ENCODE data around the gene ACADS.

Gene ACADS, protein sequence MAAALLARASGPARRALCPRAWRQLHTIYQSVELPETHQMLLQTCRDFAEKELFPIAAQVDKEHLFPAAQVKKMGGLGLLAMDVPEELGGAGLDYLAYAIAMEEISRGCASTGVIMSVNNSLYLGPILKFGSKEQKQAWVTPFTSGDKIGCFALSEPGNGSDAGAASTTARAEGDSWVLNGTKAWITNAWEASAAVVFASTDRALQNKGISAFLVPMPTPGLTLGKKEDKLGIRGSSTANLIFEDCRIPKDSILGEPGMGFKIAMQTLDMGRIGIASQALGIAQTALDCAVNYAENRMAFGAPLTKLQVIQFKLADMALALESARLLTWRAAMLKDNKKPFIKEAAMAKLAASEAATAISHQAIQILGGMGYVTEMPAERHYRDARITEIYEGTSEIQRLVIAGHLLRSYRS

DNA sequence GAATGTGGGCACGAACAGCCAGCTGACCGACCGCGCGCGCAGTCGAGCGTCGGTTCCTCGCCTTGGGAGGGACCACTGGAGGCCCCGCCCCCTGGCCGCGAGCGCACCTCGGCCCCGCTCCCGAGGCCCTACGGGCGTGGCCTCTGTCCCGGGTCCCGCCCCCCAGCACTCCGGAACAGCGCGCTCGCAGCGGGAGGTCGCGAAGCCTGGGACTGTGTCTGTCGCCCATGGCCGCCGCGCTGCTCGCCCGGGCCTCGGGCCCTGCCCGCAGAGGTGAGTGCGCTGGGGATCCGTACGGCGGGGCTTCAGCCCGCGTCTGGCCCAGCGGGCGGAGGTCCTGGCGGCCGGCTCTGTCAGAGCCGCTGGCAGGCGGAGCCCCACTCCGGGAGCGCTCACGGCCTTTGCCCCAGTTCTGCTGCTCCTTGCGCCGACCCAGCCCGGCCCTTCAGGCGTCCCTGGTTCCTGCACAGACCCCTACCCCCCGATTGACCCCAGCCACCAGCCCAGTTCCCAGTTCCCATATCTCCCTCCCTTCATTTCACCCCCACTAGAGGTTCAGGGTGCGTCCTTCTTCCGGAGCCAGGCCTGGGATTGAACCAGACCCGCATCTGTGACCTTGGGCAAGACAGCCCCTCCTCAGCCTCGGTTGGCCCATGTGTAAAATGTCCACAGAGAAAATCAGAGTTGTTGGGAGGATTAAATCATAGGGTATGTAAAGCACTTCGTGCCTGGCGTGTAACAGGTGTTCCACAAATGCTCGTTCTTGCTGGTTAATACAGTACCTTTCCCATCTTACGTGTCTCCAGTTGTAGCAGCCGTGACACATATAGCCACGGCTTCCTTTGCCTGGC lies at the start of gene ACADS:
TSS of gene ACADS (plus strand) at position 168 of the 851 bp plus-strand sequence. CDS start at position 228, 60 bp downstream.
- no peak for DNase-seq

DNA sequence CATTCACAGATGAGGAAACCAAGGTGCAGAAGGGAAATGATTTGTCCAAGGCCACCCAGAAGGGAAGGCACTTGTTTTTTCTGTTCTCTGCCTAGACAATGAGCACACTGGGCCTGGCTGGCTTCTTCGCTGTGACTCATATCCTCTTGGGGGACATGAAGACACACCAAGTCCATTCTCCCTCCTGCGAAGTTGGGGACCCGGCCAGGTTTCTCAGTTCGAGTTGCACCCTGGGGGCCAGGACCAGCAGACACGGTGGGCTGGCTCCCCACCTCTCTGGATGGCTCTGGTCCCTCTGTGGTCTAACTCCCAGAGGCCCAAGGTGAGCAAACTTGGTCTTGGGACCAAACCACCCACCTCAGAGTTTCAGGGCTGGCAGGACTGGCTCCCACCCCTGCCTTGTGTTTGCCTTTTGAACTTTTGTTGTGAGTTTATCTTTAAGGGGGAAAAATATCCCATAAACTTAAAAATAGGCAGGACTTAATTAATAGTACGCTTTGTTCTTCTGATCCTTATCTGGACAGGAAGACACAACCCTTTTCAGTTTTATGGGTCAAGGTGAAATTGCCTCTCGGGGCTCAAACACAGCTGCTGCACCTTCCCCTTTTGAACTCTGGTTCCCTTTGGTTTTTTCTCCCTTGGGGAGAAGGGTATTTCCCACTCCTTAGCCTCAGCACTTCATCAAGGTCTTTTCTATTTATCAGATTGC lies 47.7 kb upstream of the ACADS start:
- no peak for DNase-seq

DNA sequence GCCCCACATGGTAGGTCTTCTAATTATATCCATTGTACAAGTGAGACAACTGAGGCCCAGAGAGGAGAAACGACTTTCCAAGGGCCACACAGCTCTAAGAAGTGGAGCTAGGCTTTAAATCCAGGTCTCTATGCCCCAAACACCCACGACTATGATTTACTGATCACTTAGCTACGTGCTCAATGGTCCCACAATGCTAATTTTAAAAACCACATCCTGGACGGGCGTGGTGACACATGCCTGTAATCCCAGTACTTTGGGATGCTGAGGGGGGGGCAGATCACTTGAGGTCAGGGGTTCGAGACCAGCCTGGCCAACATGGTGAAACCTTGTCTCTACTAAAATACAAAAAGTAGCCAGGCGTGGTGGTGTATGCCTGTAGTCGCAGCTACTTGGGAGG lies 47.1 kb upstream of the ACADS start:
- no peak for DNase-seq

DNA sequence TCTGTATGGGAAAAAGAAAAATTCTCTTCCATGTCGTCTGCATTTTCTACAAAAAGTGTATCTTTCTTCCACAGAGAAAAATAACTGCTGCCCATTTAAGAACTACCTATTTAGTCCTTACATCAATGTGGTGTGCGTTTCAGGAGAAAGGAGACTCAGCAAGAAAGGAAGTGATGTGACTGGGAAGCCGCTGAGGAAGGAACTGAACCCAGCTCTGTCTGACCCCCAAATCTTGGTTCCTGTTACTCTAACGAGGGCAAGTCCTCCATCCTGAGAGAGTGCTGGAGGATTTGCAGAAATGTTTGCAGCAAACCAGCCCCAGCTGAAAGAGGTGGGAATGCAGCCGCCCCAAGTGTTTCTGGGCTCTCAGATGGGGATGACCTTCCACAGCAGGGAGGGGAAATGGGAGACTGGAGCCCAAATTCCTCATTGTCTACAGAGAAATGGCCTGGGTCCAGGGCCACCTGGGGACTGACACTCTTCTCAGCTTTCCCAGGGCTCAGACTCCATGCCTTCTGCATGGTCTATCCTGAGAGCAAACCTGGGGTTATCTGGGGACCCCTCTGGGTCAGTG lies 45.4 kb upstream of the ACADS start:
- DNase-seq, result no peak

DNA sequence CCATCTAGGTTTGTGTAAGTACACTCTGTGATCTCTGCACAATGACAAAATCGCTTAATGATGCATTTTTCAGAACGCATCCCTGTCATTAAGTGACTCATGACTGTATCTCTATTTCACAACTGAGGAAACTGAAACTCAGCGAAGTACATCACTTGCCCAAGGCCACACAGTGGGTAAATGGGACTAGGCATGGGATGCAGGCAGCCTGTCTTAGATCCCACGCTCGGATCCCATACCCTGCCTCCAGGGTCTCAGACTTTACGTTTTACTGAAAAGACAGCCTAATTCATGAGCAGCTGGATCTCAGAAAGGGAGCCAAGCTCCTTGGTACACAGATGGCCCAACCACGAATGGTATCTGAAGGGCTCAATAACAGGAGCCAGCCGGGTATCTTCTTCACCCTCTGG lies 41.1 kb upstream of the ACADS start:
- DNase-seq, result no peak

DNA sequence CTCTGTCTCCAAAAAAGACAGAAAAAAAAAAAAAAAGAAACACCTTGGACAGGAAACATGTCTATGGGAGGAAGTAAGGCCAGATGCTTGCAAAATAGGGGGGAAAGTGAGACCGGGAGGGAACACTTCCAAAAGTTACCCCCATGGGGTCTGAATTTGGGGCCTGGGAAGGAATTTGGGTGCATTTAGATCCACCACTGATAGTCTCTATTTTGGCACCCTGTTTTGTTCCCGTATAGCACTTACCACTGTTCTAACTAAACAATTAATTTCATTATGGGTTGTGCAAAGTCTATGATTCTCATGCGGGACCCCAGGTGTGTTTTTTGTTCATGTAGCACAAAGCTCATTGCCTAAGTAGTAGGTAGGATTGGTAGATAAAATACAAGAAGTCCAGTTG lies 40.1 kb upstream of the ACADS start:
- no peak for DNase-seq

DNA sequence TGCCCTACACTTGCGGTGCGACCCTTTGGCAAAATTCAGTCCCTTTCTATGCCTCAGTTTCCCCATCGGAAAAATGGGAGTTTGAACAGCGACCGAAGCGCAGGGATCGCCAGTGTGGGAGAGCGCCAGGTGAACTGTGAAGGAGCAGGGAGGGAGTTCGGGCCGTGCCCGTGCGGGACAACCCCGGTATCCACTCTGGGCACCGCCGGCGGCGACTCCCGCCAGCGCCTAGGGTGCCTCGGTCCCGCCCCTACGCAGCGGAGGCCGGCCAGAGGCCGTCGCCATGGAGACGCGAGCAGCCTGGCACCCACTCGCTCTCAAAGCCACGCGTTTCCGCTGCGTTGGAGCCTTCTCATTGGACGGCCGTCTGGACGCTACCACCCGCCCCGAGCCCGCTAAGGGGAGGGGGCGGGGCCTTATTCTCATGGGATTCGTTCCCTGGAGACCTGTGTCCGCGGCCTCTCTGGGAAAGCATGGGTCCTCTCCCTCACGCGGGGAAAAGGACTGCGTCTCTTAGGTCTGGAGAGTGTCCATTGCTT lies 39.4 kb upstream of the ACADS start:
- peak; percentile 56 for DNase-seq

DNA sequence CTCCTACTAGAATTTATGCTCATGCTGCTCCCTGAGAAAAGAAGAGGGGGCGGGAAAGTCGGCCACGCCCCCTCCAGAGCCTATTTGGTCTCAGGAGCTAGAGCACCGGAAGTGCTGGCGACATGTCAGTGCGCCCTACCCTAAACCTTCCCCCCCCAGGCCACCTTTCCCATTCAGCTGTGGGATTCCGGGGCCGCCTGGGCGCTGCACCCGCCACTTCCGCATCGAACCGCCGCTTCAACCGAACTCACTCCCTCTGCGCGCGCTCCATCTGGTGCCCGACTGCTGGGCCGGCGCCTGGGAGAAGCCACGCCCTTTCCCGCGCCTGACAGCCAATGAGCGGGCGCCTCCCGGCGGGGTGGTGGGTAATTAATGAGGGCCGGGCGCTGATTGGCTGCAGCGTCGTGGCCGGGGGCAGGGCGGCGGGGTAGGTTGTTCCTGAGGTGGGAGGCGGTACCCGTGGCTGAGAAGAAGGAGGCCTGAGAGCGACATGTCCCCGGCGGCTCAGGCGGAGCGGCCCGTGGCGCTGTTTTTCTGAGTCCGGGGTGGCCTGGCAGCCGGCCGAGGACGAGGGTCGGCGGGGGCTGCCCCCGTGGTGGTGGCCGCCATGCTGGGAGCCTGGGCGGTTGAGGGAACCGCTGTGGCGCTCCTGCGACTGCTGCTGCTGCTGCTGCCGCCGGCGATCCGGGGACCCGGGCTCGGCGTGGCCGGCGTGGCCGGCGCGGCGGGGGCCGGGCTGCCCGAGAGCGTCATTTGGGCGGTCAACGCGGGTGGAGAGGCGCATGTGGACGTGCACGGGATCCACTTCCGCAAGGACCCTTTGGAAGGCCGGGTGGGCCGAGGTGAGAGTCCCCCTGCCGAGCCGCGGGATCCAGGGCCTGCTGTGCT lies 38.7 kb upstream of the ACADS start, which contains the start of gene MLEC:
TSS of gene MLEC (plus strand) at position 460 of the 888 bp plus-strand sequence. CDS start at position 608, 148 bp downstream.
- DNase-seq, result peak; percentile 55

DNA sequence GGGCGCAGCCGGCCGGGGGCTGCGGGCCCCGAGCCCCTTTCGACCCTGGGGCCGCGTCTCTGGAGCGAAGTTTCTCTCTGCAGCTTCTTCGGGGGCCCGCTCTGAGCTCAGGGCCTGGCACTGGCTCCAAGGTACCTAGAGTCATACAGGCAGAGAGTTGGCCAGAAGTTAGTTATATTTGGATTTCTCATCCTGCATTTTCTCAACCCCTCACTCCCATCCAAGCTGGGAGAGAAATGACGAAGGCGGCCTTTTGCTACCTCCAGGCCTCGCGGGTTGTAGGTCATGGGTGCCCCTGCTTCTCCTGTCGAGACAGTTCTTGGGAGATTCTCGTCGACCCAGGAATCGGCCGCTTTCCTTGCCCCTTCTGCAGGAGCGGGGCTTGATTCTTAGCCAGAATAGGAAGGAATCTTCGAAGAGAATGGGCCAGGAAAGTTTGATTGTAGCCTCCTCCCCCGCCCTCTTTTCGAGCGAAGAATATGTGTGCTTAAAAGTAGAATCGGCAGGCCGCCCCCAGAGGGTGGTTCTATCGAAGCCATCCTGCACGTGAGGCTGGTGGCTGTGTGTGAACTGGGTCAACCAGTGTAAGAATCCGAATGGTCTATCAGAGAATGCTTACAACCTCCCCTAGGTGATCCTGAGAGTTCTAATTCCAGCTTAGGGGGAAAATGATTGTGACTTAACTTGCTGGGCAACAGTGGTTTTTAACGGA lies 37.9 kb upstream of the ACADS start:
- no peak for DNase-seq

DNA sequence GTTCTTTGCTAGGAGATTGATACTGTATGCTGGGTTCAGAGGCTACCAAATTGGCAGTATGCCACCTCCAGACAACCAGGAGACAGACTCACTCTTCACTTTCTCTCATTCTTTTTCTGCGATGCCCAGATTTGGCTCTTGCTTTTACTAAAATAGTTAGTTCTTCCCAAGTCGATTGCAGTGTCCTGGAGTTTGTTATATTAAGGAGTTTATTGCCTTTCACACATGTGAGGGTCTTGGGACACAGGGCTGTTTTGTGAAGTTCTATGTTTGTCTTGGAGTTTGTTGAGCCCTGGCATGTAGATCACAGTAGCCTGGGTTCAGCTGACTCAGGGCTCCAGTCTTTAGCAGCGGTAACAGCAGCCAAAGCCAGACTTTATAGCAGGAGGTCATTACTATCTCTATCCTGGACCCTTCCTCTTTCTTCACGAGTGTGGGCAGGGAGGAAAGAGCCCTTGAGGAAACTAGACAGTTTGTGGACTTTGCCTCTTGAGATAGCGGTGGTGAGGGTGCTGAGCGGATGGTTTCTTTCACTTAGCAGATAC lies 37.0 kb upstream of the ACADS start:
- DNase-seq, result no peak

DNA sequence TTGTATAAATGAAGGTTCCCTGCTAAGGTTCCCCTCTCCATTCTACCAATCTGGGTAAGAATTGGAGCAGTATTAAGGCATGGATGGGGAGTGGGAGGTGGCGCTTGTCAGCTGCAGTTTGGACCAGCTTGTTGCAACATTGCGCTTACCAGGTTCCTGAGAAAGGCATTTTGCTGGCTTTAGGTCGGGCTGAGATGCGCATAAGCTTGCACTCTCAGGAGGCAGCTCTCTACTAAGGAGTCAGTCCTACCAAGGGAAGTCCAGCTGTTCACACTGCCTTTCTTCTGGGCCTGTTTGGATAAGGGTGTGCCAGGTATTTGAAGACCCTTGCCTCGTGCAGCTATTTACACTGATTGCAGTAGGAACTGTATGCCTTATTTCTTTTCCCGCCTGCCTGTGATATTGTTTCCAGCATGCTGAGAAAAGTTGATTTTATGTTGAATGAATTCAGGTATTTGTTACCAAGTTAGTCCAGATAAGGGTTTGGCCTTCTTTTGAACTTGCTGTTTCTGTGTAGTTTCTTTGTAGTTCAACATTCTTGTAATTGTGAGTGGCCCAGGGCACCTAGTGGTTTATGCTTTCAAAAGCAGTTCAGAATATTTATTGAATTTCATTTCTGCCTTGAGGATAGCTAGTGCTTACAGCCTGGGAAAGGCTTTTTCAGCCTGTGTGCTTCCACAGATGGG lies 36.1 kb upstream of the ACADS start:
- no peak for DNase-seq

DNA sequence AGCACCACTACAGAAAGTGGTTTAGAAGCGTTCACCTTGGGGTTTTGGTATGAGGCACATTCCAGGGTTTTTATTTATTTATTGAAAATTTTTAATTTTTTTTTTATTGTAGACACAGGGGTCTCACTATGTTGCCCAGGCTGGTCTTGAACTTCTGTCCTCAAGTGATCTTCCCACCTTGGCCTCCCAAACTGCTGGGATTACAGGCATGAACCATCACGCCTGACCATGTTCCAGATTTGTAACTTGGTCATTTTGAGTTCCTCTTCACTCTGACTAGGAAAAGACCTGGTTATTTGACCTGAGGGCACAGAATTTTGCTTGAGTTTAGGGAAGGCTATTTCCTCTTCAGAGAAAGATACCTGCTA lies 35.6 kb upstream of the ACADS start:
- DNase-seq, result no peak

DNA sequence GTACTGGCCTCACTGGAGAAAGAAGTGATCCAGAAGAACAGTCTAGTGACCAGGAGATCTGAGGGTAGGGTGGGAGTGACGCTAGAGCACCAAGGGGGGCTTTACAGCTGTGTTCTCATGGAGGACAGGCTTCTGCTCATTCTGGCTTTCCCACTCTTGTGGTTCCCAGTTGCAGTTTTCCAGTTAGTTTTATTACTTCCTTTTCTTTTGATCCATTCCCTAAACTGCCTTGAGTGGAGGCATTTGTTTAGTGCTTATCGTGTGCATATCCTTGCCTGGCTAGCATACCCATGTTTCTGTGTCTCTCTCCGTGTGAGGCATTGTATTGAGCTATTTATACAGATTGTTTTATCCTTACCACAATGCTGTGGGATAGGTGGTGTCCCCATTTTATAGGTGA lies 34.6 kb upstream of the ACADS start:
- no peak for DNase-seq

DNA sequence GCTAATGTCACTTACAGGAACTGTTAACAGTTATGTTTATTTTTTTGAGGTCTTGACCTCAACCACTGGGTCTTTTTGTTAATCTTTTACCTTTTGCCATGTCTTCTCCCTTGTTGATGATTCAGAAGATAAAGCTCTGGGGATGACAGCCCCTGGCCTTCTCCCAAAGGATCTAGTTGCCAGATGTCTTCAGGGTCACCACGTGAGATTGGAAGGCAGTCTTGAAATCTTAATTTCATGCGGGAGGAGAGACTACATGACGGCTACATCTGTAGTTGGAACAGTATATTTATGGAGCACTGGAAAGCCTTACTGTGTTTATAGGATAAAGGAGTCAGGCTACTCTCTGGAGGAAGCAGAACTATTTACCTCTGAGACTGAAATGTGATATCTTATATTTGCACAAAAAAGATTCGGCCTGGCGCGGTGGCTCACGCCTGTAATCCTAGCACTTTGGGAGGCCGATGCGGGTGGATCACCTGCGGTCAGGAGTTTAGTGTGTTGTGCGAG lies 33.0 kb upstream of the ACADS start:
- no peak for DNase-seq

DNA sequence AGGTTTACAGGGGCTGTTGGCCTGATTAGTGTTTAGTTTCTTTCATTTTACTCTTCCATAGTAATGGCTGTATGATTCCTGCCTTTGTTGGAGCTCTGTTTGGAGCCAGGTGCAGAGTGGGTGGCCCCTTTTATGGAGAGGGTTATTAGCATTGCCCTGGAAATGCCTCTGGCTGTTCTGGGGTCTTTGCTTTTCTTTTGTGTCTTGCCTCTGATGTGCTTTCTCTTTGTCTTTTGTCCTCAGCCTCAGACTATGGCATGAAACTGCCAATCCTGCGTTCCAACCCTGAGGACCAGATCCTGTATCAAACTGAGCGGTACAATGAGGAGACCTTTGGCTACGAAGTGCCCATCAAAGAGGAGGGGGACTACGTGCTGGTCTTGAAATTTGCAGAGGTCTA lies 31.8 kb upstream of the ACADS start:
- no peak for DNase-seq

DNA sequence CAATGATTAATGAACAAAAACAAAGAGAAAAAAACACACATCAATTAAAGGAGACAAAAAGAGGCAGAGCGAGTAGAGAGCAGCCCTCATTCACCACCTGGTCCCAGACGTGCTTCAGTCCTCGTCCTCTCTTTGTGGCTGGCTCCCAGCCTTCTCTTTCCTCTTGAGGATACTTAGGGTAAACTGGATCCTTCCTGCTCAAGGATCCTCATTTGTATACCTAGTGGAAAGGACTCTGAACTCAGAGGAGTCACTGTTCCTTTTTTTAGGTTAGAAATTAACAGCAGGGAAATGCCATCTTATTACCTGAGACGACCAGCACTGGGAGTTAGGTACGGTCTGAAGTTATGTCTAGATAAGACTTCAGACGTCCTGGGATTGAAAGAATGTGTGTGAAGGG lies 29.0 kb upstream of the ACADS start:
- DNase-seq, result no peak

DNA sequence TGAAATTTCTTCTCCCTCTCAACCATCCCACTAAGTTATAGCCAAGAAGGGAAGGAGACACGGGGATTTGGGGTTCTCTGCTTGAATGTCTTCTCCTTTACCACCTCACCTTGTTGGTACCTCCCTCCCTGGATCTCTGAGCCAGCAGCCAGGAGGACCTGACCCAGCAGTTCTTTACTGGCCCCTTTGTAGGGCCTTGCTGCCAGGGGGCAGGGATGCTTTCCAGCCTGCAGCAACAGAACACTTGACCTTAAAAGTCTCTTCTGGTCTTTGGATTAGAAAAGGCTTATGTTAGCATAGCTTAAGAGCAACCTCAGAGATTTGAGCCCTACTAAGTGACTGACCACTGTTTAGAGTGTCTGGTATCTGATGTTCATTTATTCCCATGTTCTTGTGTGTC lies 28.3 kb upstream of the ACADS start:
- no peak for DNase-seq

DNA sequence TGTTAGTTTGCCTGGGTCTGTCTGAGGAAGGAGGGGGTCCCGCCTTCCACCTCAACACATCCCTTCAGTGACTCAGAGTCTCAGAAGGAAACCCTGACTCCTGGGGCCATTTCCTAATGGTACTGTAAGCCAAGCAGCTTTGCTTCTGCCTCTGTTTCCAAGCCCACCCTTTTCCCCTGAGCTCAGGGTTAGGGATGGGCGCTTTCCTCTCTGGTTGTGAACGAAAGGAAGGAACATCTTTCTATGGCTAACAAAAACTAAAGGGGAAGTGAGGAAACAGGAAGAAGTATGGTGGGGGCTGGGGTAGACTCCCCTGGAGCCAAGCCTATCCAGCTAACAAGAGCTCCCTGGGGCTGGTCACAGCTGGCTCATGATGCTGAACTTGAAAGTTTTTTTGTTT lies 27.0 kb upstream of the ACADS start:
- no peak for DNase-seq

DNA sequence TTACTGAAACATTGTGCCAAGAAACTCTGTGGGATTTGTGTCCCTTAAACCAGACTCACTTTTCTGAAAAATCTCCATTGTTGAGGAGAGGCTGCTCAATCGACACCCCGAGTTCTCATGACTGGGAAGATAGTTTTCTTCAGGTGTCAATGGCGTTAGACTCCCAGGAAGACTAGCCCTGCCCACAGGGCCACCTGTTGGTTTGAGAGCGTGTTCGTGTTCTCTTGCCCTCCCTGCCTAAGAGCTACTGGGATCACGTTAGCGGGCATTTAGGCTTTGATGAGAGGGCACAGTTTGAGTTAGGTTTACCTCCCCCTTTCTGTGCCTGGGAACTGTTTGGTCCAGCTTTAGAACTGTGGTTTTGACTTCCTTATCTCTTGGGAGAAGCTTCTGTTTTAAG lies 26.1 kb upstream of the ACADS start:
- DNase-seq, result no peak

DNA sequence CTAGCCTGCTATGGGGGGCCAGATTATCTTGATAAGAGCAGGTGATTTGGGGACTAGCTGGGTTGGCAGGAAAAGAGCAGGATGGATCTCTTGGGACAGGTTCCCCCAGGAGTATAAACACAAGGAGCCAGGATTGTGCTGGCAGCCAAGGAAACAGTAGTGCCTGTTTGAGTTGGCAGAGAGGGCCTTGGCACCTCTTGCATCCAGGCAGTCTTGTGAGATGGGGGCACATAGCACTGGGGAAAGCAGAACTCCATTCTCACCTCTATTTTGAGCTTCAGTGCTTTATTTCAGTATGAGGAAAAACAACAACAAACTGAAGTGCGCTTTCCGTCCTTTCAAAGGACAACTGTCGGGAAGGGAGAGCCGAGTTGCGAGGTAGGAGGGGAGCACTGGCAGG lies 24.7 kb upstream of the ACADS start:
- no peak for DNase-seq

All from cortex of kidney (tissue), 1 donor.